ENCODE measurements around the gene PSENEN.

Gene PSENEN

DNA sequence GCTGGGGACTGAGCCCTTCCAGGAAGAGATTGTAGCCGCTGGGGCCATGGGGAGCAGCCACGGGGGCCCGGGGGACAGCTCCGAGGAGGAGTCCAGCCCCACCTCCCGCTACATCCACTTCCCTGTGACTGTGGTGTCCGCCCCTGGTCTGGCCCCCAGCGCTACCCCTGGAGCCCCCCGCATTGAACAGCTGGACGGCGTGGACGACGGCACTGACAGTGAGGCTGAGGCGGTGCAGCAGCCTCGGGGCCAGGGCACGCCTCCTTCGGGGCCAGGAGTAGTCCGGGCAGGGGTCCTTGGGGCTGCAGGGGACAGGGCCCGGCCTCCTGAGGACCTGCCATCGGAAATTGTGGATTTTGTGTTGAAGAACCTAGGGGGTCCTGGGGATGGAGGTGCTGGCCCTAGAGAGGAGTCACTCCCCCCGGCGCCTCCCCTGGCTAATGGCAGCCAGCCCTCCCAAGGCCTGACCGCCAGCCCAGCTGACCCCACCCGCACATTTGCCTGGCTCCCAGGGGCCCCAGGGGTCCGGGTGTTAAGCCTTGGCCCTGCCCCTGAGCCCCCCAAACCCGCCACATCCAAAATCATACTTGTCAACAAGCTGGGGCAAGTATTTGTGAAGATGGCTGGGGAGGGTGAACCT is 12.8 kb upstream of the PSENEN start:
- TF ChIP-seq, protein P1, sequence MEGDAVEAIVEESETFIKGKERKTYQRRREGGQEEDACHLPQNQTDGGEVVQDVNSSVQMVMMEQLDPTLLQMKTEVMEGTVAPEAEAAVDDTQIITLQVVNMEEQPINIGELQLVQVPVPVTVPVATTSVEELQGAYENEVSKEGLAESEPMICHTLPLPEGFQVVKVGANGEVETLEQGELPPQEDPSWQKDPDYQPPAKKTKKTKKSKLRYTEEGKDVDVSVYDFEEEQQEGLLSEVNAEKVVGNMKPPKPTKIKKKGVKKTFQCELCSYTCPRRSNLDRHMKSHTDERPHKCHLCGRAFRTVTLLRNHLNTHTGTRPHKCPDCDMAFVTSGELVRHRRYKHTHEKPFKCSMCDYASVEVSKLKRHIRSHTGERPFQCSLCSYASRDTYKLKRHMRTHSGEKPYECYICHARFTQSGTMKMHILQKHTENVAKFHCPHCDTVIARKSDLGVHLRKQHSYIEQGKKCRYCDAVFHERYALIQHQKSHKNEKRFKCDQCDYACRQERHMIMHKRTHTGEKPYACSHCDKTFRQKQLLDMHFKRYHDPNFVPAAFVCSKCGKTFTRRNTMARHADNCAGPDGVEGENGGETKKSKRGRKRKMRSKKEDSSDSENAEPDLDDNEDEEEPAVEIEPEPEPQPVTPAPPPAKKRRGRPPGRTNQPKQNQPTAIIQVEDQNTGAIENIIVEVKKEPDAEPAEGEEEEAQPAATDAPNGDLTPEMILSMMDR (conservative IDR thresholded peaks at IDR 0.05; ENCODE audit: low read length) = no peak
- TF ChIP-seq EZH2phosphoT487 (IDR thresholded peaks at IDR 0.05; ENCODE audit: borderline replicate concordance) = no peak
- Histone ChIP-seq H3K36me3 (ENCODE audit: insufficient read depth, low read length) (peaks cover 45% of the 10 kb centered on the region; the same call in 1 of the 2 replicates), H3K9me3 (ENCODE audit: insufficient read depth, low read depth, low read length) (no peaks in the 10 kb centered on the region), H3K4me3 (ENCODE audit: low read length, poor library complexity, severe bottlenecking) (no peak overlapping the region), H3K4me1 (ENCODE audit: insufficient read depth, low read length, poor library complexity, severe bottlenecking) (no peaks in the 10 kb centered on the region), H4K20me1 (ENCODE audit: insufficient read depth, low read length, poor library complexity, severe bottlenecking) (no peaks in the 10 kb centered on the region), H3K9ac (ENCODE audit: low read depth, low read length, poor library complexity, severe bottlenecking) (no peak overlapping the region), H3F3A (ENCODE audit: low read depth) (no peaks in the 10 kb centered on the region), H2AFZ (ENCODE audit: low read length) (no peak overlapping the region), H3K27me3 (ENCODE audit: insufficient read depth, low read length, poor library complexity, severe bottlenecking) (no peaks in the 10 kb centered on the region), H3K9me2 (replicated peaks; ENCODE audit: low read depth, low read length) (no peaks in the 10 kb centered on the region), H3K79me2 (ENCODE audit: insufficient read depth, low read length) (no peaks in the 10 kb centered on the region), H3K4me2 (ENCODE audit: low read depth, low read length, poor library complexity, severe bottlenecking) (no peak overlapping the region)

- no peaks in the 10 kb centered on the region for H3K27me3 ChIP-seq (ENCODE audit: insufficient read depth, low read length, poor library complexity, severe bottlenecking)
- H3K9me2 ChIP-seq (replicated peaks; ENCODE audit: low read depth, low read length) = no peaks in the 10 kb centered on the region
- no peak overlapping the region for H3K4me2 ChIP-seq (ENCODE audit: low read depth, low read length, poor library complexity, severe bottlenecking)
- TF ChIP-seq, protein P1 (conservative IDR thresholded peaks at IDR 0.05; ENCODE audit: low read length) = no peak
- TF ChIP-seq EZH2phosphoT487 (IDR thresholded peaks at IDR 0.05; ENCODE audit: borderline replicate concordance) = no peak
- H3K9ac ChIP-seq (ENCODE audit: low read depth, low read length, poor library complexity, severe bottlenecking) = no peak overlapping the region
- no peak overlapping the region for H2AFZ ChIP-seq (ENCODE audit: low read length)
- no peaks in the 10 kb centered on the region for H3K9me3 ChIP-seq (ENCODE audit: insufficient read depth, low read depth, low read length)
- H3K4me3 ChIP-seq (ENCODE audit: low read length, poor library complexity, severe bottlenecking) = no peak overlapping the region
- H3K79me2 ChIP-seq (ENCODE audit: insufficient read depth, low read length) = no peaks in the 10 kb centered on the region
- peaks cover 45% of the 10 kb centered on the region; the same call in 1 of the 2 replicates for H3K36me3 ChIP-seq (ENCODE audit: insufficient read depth, low read length)
- no peaks in the 10 kb centered on the region for H3F3A ChIP-seq (ENCODE audit: low read depth)
- no peaks in the 10 kb centered on the region for H4K20me1 ChIP-seq (ENCODE audit: insufficient read depth, low read length, poor library complexity, severe bottlenecking)
- H3K4me1 ChIP-seq (ENCODE audit: insufficient read depth, low read length, poor library complexity, severe bottlenecking) = no peaks in the 10 kb centered on the region
Observed at GRCh38 chr19:35733180-35734125, 12.0 kb upstream of the PSENEN start.

DNA sequence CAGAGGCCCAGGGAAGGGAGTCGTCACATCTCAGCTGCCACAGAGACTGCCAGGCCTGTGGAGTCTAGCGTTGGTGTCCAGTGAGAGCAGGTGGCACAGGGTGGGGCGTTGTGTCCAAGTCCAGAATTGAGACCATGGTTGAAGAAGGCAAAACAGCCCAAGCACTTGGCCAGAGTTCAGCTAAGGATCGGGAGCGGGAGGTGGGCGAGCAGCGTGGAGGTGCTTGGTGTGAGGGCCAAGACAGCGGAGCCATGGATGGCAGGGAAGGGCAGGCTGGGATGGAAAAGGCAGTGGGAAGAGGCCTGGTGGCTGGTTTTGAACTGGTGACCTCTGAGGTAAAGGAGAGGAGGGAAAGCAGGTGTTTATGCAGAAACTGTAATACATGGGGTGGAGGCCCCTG is 11.2 kb upstream of the PSENEN start:
- peaks cover 42% of the 10 kb centered on the region; the same call in 1 of the 2 replicates for H3K36me3 ChIP-seq (ENCODE audit: insufficient read depth, low read length)
- H3K79me2 ChIP-seq (ENCODE audit: insufficient read depth, low read length) = no peaks in the 10 kb centered on the region

More for the DNA sequence above, 11.2 kb upstream of the PSENEN start:
- H3K9ac ChIP-seq (ENCODE audit: low read depth, low read length, poor library complexity, severe bottlenecking) = no peak overlapping the region
- no peaks in the 10 kb centered on the region for H4K20me1 ChIP-seq (ENCODE audit: insufficient read depth, low read length, poor library complexity, severe bottlenecking)
- H2AFZ ChIP-seq (ENCODE audit: low read length) = no peak overlapping the region
- no peaks in the 10 kb centered on the region for H3F3A ChIP-seq (ENCODE audit: low read depth)
- no peaks in the 10 kb centered on the region for H3K27me3 ChIP-seq (ENCODE audit: insufficient read depth, low read length, poor library complexity, severe bottlenecking)
- no peak overlapping the region for H3K4me3 ChIP-seq (ENCODE audit: low read length, poor library complexity, severe bottlenecking)
- H3K4me1 ChIP-seq (ENCODE audit: insufficient read depth, low read length, poor library complexity, severe bottlenecking) = no peaks in the 10 kb centered on the region
- TF ChIP-seq EZH2phosphoT487 (IDR thresholded peaks at IDR 0.05; ENCODE audit: borderline replicate concordance) = no peak
- TF ChIP-seq, protein P1 (conservative IDR thresholded peaks at IDR 0.05; ENCODE audit: low read length) = no peak
- H3K4me2 ChIP-seq (ENCODE audit: low read depth, low read length, poor library complexity, severe bottlenecking) = no peak overlapping the region
- H3K9me2 ChIP-seq (replicated peaks; ENCODE audit: low read depth, low read length) = no peaks in the 10 kb centered on the region
- no peaks in the 10 kb centered on the region for H3K9me3 ChIP-seq (ENCODE audit: insufficient read depth, low read depth, low read length)

Measured in Loucy (cell line).